Nephron (organoid): ENCODE data around the gene CDRT15.

Experiments used
- H3K27ac Mint-ChIP-seq, 3 experiments: 2 replicates each; pipeline ENCODE4 v1.8.0; 2020; ENCODE audit warnings: mixed read lengths in 3 of 3, mild to moderate bottlenecking in 2 of 3, moderate library complexity in 1 of 3
- H3K27me3 Mint-ChIP-seq: 2 replicates; pipeline ENCODE4 v1.8.0; 2021; ENCODE audit warnings: low read depth, mild to moderate bottlenecking, moderate library complexity, mixed read lengths
- H3K36me3 Mint-ChIP-seq: 2 replicates; pipeline ENCODE4 v1.8.0; 2020; ENCODE audit warnings: low read depth, mixed read lengths
- H3K4me1 Mint-ChIP-seq: 2 replicates; pipeline ENCODE4 v1.8.0; 2020; ENCODE audit warnings: mixed read lengths
- H3K4me3 Mint-ChIP-seq, 3 experiments: 2 replicates each; pipeline ENCODE4 v1.8.0; 2020; ENCODE audit warnings: mild to moderate bottlenecking in 3 of 3, mixed read lengths in 3 of 3, moderate library complexity in 2 of 3
- H3K9me3 Mint-ChIP-seq: 2 replicates; pipeline ENCODE4 v1.8.0; 2020; ENCODE audit warnings: mixed read lengths
- TF ChIP-seq, protein P1 (sequence below), 3 experiments: fragments of 200-600 bp; sonication (generic); IDR thresholded peaks; one replicate each; pipeline ENCODE4 v1.5.0; 2021; ENCODE audit warnings: antibody characterized with exemption in 3 of 3; ENCODE audit not compliant: unreplicated experiment in 3 of 3

Gene CDRT15

DNA sequence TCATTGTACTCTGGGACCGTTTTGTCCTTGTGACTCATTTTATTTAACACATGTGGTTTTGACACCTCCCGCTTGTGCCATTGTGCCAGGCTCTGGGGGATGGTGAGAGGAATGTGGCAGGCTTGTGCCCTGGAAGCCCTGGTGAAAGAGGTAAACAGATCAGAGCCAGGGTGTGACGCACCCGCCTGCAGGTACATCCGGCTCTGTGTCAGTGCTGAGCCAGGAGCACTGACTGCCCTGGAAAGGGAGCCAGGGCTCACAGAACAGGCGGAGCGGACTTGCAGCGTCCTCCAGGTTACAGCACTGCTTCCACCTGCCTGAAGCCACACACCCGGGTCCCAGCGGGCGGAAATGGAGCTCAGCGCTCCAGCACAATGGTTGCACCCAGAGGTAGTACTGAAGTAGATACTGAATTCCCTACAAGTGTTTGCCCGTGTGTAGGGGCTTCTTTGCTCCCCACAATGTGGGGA is 30.6 kb downstream of the CDRT15 start:
- Mint-ChIP-seq H3K27ac (no peak overlapping the region), H3K4me3 (no peak overlapping the region), H3K27me3 (no peaks in the 10 kb centered on the region), H3K9me3 (peaks cover 3% of the 10 kb centered on the region), H3K36me3 (peaks cover 34% of the 10 kb centered on the region), H3K4me1 (peaks cover 5% of the 10 kb centered on the region)
- TF ChIP-seq, protein P1, sequence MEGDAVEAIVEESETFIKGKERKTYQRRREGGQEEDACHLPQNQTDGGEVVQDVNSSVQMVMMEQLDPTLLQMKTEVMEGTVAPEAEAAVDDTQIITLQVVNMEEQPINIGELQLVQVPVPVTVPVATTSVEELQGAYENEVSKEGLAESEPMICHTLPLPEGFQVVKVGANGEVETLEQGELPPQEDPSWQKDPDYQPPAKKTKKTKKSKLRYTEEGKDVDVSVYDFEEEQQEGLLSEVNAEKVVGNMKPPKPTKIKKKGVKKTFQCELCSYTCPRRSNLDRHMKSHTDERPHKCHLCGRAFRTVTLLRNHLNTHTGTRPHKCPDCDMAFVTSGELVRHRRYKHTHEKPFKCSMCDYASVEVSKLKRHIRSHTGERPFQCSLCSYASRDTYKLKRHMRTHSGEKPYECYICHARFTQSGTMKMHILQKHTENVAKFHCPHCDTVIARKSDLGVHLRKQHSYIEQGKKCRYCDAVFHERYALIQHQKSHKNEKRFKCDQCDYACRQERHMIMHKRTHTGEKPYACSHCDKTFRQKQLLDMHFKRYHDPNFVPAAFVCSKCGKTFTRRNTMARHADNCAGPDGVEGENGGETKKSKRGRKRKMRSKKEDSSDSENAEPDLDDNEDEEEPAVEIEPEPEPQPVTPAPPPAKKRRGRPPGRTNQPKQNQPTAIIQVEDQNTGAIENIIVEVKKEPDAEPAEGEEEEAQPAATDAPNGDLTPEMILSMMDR (IDR thresholded peaks at IDR 0.05; ENCODE audit: unreplicated experiment in 3 of 3) = no peak

DNA sequence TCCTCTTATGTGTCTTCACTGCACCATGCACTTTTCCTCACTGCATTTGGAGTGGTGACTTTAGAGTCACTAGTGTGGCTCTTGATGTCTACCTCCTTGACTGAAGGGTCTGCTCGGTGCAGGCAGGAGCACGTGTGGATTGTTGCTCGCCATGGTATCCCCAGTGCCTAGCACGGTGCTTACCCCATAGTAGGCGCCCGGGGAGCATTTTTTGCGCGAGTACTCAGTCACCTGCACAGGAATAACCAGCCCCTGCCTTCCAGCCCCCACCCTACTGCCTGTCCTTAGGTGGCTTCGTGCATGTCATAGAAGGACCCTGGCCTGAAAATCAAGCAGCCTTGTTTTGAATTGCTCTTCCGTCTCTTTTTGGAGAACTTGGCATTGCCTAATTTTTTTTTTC is 31.3 kb downstream of the CDRT15 start:
- H3K4me3 Mint-ChIP-seq = no peak overlapping the region

DNA sequence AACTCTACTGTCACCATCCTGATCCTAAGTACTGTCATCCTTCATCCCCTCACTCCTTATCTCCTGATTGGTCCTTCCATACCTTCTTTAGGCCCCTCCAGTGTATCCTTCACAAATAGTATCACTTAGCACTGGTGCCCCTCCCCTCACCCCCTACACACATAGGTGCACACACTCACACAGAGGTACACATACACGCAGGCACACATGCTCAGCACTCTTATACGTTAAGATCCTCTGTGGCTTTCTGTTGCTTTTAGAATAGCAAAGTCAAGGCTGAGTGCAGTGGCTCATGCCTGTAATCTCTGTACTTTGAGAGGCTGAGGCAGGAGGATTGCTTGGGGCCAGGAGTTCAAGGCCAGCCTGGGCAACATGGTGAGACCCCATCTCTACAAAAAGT is 32.1 kb downstream of the CDRT15 start:
- no peak overlapping the region for H3K27ac Mint-ChIP-seq

More for the DNA sequence above, 31.3 kb downstream of the CDRT15 start:
- Mint-ChIP-seq H3K36me3 (peaks cover 28% of the 10 kb centered on the region), H3K27me3 (no peaks in the 10 kb centered on the region), H3K9me3 (no peaks in the 10 kb centered on the region), H3K27ac (no peak overlapping the region), H3K4me1 (peaks cover 5% of the 10 kb centered on the region)
- TF ChIP-seq, protein P1 (IDR thresholded peaks at IDR 0.05; ENCODE audit: unreplicated experiment in 3 of 3) = no peak

DNA sequence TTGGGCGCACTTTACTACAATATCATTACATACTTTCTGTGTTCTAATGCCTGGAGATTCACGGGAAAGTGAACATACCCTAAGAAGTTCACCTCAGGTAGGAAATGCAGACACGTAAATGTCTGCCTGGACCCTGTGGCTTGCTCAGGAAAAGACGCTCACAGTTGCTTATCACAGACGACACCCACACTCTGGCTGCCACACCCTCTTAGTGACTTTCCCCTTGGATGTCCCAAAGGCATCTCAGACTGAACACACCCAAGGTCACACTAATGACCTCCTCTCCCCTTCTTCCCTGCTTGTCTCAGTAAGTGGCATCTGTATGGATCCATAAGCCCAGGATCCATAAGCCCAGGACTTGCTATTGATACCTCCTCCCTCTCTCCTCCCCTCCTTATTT is 32.6 kb downstream of the CDRT15 start:
- Mint-ChIP-seq H3K9me3 (no peaks in the 10 kb centered on the region), H3K27me3 (no peaks in the 10 kb centered on the region), H3K4me1 (peaks cover 5% of the 10 kb centered on the region), H3K4me3 (no peak overlapping the region), H3K27ac (no peak overlapping the region), H3K36me3 (peaks cover 23% of the 10 kb centered on the region)
- TF ChIP-seq, protein P1 (IDR thresholded peaks at IDR 0.05; ENCODE audit: unreplicated experiment in 3 of 3) = no peak

More for the DNA sequence above, 32.1 kb downstream of the CDRT15 start:
- Mint-ChIP-seq H3K4me1 (peaks cover 5% of the 10 kb centered on the region), H3K27me3 (no peaks in the 10 kb centered on the region), H3K4me3 (no peak overlapping the region), H3K36me3 (peaks cover 23% of the 10 kb centered on the region), H3K9me3 (no peaks in the 10 kb centered on the region)
- TF ChIP-seq, protein P1 (IDR thresholded peaks at IDR 0.05; ENCODE audit: unreplicated experiment in 3 of 3) = no peak

DNA sequence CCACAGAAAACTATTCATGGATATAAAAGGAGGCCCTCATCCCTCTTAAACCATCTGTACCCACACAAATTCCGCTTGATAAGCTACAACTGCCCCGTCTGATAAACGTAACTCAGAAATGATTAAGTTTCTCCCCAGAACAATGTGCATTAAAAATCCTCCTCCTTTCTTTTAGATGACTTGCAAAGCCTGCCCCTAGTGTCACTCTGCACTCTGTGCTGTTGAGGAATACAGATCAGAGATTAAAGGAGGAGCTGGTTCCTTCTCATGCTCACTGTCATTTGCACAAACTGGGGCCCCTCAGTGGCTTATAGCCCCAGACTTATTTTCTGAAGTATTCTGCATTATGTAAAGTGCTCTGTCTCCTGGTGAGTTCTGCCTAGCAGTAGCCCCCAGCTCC is 33.3 kb downstream of the CDRT15 start:
- no peaks in the 10 kb centered on the region for H3K27me3 Mint-ChIP-seq
- no peak overlapping the region for H3K27ac Mint-ChIP-seq
- H3K36me3 Mint-ChIP-seq = peaks cover 18% of the 10 kb centered on the region
- TF ChIP-seq, protein P1 (IDR thresholded peaks at IDR 0.05; ENCODE audit: unreplicated experiment in 3 of 3) = peak in 2 of 3 experiments; percentile 27 to 29
- peaks cover 5% of the 10 kb centered on the region for H3K4me1 Mint-ChIP-seq
- no peaks in the 10 kb centered on the region for H3K9me3 Mint-ChIP-seq
- no peak overlapping the region for H3K4me3 Mint-ChIP-seq

DNA sequence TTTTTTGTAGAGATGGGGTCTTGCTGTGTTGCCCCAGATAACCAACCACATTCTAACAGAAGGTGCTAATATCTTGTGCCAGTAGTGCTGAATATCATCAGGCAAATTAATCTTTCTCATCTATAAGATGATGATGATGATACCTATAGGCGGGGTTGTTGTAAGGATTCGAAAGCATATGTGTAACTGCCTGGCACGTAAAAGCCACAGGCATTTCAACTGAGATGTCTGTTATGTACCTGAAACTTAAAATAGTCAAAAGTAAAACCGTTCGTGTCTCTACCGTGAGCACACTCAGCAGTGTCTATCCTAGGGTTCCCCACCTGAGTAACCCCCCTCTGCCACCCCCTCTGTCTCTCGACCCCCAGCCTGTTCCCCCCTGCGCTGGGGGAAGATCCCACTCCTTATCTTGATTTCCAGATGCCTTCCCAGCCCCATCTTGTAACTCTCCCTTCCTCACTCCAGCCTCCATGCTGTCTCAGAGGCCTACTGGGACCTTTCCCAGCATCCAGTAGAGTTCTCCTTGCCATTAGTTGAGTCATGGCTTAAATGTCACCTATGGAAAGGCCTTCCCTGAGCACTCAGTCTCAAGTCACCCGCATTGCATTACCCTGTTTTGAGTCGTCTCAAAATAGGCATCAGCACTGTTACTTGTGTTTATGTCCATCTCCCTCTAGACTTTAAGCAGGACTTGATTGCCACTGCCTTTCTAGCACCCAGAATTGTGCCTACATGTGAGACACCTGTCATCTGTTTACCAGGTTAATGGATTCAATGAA is 34.1 kb downstream of the CDRT15 start:
- TF ChIP-seq, protein P1 (IDR thresholded peaks at IDR 0.05; ENCODE audit: unreplicated experiment in 3 of 3) = no peak
- Mint-ChIP-seq H3K27ac (no peak overlapping the region), H3K4me1 (peaks cover 5% of the 10 kb centered on the region)

More for the DNA sequence above, 34.1 kb downstream of the CDRT15 start:
- H3K9me3 Mint-ChIP-seq = no peaks in the 10 kb centered on the region
- H3K27me3 Mint-ChIP-seq = no peaks in the 10 kb centered on the region
- no peak overlapping the region for H3K4me3 Mint-ChIP-seq
- peaks cover 17% of the 10 kb centered on the region for H3K36me3 Mint-ChIP-seq
